Measurements from ENCODE around the gene PI4KA. TPM values are rescaled to one million over a fixed set of nuclear protein-coding genes. Genes with fewer than 3 reads are reported as not detected.
A peak's percentile ranks its signal among the peaks of the same experiment; 100 is the strongest.

The PI4KA gene
- total RNA-seq, 4 donors from 2014 or later: 62.1 to 97.2 (median 86.9) TPM

DNA sequence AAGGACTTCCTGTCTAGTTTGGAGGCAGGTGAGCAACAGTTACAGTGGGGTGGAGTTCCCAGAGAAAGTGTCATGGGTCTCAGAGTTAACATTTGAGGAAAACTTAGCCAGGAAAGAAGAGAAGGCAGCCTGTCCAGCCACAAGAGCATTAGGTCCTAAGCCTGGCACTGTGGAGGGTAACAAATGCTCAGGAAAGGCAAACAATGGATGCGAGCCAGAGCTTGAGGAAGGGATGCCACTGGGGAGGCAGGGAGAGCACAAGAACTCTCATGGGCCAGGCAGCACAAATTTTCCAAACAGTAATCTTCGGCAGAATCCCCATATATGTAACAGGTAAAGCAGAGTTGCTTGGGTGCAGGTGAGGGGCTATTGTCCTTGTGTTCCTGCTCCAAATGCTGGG lies 92.7 kb downstream of the PI4KA start:
- TF ChIP-seq, protein P1, sequence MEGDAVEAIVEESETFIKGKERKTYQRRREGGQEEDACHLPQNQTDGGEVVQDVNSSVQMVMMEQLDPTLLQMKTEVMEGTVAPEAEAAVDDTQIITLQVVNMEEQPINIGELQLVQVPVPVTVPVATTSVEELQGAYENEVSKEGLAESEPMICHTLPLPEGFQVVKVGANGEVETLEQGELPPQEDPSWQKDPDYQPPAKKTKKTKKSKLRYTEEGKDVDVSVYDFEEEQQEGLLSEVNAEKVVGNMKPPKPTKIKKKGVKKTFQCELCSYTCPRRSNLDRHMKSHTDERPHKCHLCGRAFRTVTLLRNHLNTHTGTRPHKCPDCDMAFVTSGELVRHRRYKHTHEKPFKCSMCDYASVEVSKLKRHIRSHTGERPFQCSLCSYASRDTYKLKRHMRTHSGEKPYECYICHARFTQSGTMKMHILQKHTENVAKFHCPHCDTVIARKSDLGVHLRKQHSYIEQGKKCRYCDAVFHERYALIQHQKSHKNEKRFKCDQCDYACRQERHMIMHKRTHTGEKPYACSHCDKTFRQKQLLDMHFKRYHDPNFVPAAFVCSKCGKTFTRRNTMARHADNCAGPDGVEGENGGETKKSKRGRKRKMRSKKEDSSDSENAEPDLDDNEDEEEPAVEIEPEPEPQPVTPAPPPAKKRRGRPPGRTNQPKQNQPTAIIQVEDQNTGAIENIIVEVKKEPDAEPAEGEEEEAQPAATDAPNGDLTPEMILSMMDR (IDR thresholded peaks at IDR 0.05): no peak
- DNase-seq (ENCODE audit: low spot score) (no peak), ATAC-seq (ENCODE audit: low FRiP score) (no peak)

DNA sequence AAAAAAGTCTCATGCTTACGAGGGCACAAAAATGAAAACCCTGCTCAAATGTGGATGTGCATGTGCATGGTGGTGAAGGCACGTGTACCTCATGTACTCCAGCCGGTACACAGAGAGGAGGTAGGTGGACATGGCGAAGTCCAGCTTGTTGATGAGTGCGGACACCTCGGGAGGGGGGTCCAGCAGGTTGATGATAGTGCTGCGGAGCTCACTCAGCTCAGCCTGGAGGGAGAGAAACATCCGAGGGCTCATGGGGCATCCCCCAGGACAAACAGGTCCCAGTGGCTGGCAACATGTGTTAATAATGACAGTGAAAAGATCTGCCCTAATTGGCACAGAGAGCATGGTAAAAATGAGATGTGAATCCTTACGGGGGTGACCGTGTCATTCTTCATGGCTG lies 93.9 kb downstream of the PI4KA start:
- ATAC-seq (ENCODE audit: low FRiP score) (no peak), DNase-seq (ENCODE audit: low spot score) (no peak)

DNA sequence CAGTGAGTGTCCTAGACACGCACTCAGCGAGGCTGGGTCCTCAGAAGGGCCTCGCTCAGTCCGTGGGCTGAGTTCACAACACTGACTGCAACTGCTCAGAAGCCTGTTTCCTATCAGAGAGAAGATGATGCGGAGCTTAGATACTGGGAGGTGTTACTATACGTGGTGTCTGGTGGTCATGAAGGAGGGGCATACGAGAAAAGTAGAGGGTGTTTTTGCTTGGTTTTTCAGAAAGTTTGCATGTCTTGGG lies 94.2 kb downstream of the PI4KA start:
- DNase-seq (ENCODE audit: low spot score) (no peak), ATAC-seq (ENCODE audit: low FRiP score) (no peak)
- TF ChIP-seq, protein P1 (IDR thresholded peaks at IDR 0.05): no peak

More for the DNA sequence above, 93.9 kb downstream of the PI4KA start:
- TF ChIP-seq, protein P1 (IDR thresholded peaks at IDR 0.05): no peak

DNA sequence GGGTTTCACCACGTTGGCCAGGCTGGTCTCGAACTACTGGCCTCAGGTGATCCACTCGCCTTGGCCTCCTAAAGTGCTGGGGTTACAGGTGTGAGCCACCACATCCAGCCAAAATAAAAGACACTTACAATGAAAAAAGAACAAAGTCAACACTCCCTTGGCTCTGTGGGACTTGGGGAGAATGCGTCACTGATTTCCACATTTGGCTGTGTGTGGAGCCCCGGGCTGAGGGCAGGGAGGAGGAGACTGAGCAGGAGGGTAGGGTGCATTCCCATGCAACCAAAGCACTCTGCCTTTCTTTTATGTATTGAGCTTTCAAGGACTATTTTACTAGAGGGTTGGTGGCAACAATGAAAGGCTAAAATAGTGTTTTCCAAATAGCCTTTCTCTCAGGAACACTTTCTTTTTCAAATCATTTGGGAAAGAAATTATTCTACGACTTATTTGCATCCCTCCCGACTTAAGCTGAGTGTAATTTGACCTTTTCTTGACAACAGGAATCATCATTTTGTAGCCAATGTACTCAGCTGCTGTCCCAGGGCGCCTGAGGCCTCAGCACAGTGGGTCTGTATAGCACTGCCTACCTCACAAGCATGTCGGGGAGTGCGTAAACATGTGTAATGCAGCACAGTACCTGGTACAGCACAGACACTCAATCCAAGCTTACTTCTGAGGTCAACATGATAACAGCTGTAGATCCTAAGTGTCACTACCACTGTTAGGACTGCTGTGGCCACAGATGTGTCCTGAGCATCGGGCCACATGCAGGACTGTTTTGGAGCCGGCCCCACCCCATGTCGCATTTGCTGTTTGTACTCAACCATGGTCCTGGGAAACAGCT lies 94.8 kb downstream of the PI4KA start:
- TF ChIP-seq, protein P1 (IDR thresholded peaks at IDR 0.05): no peak
- DNase-seq (ENCODE audit: low spot score) (no peak), ATAC-seq (ENCODE audit: low FRiP score) (peak; percentile 15)

DNA sequence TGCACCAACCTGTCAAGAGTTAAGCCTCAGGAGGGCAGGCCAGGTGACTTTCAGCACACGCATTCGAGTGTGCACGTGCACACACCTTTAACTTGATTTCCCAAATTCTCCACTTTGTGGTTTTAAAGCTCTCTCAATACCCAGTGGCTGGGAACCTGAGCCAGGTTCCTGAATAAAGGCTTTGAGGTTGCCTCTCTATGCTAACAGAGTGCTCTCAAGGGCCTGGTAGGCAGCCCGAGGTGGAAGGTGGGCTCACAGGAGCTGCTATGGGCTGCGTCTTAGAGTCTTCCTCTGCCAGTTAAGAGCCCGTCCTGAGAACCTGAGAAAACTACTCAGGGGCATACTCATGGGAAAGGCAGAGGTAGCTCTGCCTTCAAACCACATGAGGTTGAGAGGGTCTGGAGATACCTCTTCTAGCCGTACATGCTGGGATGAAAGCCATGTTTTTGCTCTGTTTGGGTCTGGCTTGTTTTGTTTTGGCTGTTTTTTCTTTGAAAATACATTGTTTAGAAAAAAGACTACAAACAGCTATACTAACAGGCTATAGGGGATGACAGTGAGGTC lies 96.3 kb downstream of the PI4KA start:
- TF ChIP-seq, protein P1 (IDR thresholded peaks at IDR 0.05): no peak
- no peak for ATAC-seq (ENCODE audit: low FRiP score)
- no peak for DNase-seq (ENCODE audit: low spot score)

DNA sequence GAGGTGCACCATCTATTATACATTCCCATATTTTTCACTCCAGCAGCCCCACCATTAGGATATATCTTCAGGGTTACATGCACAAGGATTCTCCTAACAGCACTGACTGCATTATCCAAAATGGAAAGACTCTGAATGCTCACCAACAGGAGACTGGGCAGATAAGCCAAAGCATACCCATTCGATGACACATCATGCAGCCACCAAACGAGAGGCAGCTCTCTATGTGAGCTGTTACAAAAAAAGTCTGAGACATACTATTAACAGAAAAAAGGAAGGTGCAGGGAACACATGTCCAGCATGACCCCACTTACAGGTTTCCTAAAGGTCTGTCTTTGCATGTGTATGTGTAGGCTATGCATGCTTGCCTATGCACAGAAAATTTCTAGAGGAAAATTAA lies 97.1 kb downstream of the PI4KA start:
- DNase-seq (ENCODE audit: low spot score) (no peak), ATAC-seq (ENCODE audit: low FRiP score) (no peak)
- TF ChIP-seq, protein P1 (IDR thresholded peaks at IDR 0.05): no peak

DNA sequence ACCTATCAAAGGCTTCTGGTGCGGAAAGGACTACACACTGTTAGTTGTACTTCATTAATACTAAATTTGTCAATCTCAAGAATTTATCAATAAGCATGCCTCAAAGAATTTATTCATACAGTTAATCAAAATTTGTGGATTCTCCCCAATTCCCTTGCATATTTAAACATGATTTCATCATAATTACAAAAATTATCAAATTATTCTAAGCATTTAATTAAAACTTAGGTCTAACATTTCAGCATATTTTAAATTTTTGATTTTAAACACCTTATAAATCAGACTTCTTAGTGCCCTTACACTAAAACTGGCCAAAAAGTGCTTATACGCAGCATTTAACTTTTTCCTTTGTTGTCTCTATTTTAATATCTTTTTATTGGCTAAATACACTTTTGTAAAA lies 98.5 kb downstream of the PI4KA start:
- DNase-seq (ENCODE audit: low spot score) (no peak), ATAC-seq (ENCODE audit: low FRiP score) (no peak)
- TF ChIP-seq, protein P1 (IDR thresholded peaks at IDR 0.05): no peak

All from omental fat pad (tissue), 4 donors.